ENCODE measurements around the gene DYNC1LI1.

- no peak for TF ChIP-seq CTCF (IDR thresholded peaks at IDR 0.05)
- peak; percentile 18 to 66 for TF ChIP-seq POLR2A (IDR thresholded peaks at IDR 0.05)
Observed at GRCh38 chr3:32570421-32571191, at the start of gene DYNC1LI1.
